Stimulated activated naive CD8-positive, alpha-beta T cell treated with anti-CD3 and anti-CD28 coated beads, Interleukin-15, Interleukin-2, amounts not matched to agents 100 U/mL and 50 U/mL, for 24 hours (primary cell): Measurements from ENCODE around the gene AKT2.

ENCODE experiments used
- ATAC-seq: fragments of 150-1000 bp; cut with Tn5 transposase; one replicate; pipeline ENCODE4 v1.10.0; 2021
- DNase-seq: peaks from one replicate; pipeline ENCODE4 v3.0.0; 2021

The AKT2 gene

DNA sequence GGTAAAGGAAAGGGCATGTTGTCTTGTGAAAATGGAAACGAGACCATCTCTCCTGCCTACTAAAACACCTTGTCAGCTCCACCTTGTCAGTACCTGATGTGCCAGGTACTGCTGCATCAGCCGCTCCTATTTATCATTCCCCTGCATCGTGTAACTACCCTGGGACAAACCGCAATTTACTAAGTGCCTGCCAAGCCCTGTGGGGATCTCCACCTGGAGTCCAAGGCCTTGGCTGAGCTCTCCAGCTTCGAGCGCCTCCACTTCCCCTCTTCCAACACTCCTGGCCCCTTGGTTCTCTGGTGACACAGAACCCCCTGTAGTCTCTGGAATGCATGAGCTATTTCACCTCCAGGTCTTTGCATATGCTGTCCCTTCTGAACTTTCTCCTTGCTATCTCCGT lies 32.8 kb downstream of the AKT2 start:
- ATAC-seq = no peak
- no peak for DNase-seq

DNA sequence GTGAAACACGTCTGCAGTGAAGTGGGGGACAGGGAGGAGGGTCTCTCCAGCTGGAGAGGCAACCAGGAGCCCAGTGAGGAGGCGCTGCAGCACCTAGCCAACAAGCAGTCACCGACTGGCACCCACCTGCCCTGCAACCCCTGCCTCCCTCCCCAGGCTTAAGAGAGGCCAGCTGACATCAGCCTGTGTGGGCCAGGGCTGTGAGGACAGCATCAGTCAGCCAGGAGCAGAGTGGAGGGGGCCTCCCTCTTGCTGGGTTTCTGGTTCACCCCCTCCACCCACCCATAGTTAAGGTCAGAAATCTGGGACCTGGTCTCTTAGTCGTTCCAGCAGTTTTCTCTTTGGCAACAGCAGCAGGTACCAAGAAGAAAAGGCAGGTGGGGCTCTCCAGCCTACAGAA lies 33.2 kb downstream of the AKT2 start:
- ATAC-seq (peak; percentile 28), DNase-seq (no peak)

DNA sequence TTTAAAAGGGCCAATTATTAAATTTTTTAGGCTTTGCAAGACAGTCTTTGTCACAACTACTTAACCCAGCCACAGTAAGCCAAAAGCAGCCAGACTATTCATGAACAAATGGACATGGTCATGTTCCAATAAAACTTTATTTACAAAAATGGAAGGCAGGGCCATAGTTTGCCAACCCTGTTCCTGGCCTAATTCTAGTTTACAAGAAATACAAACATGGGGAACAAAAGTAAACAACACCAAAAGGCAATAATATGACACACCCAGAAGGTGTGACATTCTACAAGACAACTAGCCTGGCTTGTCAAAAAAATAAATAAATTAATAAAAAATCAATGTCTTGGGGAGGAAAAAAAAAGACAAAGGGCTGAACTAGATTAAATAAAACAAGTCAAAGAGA lies 33.9 kb downstream of the AKT2 start:
- ATAC-seq (no peak), DNase-seq (no peak)

DNA sequence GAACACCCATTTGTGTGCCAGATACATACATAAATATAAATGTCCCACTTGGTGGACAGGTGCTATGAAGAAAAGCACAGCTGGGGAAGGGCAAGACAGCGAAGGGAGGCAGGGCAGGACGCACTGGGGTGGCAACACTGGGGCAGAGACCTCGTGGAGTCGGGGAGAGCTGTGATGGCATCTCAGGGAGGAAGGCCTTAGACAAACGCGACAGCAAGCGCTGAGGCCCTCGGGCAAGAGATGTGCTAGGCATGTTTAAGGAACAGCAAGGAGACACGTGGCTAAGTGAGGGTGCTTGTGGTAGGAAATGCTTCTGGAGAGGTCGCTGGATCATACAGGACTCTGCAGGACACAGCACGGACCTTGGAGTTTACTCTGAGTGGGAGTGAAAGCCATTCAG lies 35.4 kb downstream of the AKT2 start:
- no peak for DNase-seq
- no peak for ATAC-seq

DNA sequence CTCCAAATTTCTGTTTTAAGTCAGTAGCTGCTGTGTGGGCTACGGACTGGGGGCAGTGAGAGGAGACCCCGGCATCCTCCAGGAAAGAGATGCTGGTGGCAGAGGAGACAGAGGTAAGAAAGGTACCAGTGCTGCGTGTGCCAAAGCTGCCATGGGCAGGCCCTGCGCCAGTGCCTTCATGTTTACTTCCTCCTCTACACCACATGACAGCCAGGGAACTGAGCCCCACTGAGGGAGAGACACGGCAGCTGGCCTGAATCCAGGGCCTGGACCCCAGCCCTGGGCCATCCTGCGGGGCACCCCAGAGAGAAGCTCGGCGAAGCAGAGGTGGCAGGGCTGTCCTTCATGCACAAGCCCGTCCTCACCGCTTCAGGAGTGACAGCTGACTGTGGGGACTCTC lies 35.9 kb downstream of the AKT2 start:
- ATAC-seq (no peak), DNase-seq (no peak)

DNA sequence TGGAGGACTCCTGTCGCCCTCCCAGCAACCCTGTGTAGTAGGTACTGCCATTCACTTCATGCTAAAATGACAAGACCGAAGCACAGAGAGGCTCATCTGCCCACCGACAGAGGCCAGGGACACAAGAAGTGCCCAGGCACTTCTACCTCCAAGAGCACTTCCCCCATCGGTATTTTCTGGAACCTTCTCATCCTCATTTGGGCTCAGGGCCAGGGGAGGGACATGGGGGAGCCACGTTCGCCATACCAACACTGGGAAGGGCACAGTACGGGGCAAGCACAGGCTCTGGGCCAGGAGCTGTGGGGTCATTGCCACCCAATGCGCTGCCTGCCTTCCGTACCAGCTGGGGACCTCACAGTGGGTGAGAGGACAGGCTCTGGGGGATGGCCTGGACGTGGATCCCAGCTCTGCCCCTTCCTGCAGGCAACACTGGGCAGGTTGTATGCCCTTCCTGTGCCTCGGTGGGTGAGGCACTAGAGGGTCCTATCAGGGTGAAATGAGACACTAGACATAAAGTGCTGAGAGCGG lies 37.3 kb downstream of the AKT2 start:
- ATAC-seq = no peak
- DNase-seq = no peak

DNA sequence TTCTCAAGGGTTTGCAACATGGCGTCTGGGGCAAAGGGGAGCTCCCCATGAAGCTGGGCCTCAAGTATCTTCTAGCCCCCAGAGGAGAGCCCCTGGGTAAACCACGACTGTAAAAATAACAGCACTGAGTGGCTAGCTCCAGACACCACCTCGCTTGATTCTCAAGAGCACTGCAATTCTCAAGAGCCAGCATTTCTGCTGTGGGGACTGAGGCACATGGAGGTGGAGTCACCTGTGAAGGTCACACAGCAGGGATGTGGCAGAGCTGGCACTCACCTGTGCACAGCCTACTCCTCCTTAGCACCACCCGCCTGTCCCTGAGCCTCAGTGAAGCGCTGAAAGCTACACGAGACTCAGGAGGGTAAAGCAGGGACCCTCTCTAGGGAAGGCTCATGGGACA lies 38.0 kb downstream of the AKT2 start:
- no peak for DNase-seq
- ATAC-seq = no peak

DNA sequence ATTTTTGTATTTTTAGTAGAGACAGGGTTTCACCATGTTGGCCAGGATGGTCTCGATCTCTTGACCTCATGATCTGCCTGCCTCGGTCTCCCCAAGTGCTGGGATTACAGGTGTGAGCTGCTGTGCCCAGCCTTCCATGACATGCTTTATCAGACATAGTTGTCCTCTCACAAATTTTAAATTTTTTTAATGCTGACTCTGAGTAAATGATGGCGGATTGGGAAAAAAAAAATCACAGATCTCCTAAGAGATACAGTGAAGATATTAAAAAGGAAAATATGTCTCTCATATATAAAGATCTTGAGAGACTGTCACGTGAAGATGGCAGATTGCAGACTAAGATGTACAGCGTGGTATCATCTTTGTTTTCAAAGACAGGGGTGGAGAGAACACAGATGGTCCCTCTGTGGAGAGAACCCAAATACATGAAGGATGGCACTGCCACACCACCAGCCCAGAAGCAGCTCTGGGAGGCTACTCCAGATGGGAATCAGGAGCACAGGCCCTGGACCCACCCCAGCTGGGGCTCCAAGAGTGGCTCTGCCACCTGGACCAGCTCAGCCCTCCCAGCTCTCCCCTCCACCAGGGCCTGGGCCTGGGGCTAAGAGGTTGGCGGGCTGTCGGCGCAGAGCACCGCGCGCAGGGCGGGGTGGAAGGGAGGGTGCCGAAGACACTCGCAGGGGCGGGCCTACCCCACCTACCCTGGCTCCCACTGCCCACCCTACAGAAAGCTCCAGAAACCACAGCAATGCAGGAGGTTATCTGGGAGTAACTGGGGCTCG lies 38.7 kb downstream of the AKT2 start:
- no peak for DNase-seq
- no peak for ATAC-seq

DNA sequence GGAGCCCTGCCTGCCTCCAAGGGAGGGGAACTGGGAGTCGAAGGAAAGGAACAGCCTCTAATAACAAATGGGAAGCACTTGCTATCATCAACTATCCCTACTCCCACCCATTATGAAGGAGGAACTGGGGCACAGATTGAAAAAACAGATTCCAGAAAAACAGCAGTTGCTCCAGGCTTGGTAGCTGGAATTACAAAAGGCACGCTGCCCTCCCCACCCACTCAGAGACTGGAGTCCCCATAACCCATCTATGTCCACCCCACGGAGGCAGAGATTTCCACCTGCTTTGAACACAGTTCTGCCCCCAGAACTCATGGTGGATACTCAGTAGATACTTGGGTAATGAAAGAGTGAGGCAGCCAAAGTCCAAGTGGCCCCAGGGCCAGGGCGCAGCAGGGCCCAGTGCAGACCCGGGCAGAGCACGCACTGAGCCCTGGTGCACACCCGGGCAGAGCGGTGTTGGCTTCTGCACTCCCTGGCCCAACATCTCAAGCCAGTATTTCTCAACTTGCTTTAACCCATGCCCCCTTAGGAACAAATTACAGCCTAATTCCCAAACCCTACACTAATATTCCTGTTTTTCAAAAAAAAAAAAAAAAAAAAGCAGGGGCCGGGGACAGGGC lies 39.5 kb downstream of the AKT2 start:
- no peak for ATAC-seq
- DNase-seq = no peak

DNA sequence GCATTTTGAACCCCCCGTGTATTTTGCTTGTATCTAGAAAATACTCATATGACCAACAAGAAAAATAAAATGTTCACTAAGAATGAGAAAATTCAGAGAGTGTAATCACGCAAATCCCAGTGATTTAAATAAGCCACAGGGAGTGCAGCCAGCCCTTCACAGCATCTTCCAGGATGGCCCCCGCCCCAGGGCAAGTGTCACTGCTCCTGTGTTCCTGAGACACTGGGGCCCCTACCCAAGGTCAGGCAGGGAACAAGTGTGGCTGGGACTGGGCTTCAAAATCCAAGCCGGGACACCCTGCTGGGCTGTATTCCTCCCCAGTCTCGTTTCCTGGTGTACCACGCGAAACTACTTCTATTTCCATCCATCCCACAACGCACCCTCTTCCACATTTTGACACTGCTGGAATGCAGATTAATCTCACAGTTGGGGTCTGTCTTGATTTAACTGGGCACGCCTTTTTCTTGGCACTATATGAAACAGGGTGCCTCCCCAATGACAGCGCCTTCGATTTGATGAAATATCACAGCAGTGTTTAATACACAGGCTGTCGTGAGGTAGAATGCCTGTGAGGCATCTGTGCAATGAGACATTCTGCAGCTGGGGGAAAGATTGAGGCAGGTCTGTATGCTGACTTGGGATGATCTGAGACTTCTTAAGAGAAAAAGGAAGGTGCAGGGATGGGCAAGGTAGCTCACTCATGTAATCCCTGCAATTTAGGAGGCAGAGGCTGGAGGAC lies 40.4 kb downstream of the AKT2 start:
- ATAC-seq (no peak), DNase-seq (no peak)

DNA sequence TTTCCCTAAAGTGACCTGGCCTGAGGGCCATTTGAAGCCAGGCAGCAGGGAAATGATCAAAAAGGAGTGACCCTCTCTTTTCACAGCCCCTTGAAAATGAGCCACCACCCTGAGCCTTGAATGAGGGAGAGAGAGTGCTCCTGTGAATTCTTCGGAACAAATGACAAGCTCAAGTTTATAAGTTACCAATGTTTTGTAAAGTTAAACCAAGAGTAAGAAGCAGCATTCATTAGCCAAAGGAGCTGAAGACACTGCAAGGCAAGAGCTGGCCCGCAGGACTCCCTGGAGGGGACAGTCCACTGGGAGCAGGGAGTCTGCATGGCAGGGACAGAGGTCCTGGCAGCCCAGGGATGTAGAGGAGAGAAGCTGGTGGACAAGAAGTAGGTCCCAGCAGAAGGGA lies 42.0 kb downstream of the AKT2 start:
- DNase-seq (no peak), ATAC-seq (no peak)

DNA sequence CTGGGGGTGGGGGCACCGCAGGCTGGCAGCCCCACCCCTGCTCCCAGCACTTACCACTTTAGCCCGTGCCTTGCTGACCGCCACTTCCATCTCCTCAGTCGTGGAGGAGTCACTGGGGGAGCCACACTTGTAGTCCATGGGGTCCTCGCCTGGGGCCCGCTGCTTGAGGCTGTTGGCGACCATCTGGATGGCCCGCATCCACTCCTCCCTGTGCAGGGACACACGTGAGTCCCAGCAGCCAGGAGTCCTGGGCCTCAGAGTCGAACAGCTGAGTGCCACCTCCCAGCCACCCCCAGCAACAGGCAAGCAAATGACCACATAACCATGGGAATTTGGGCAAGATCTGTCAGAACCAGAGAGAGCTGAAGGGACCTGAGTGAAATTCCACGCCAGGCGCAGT lies 42.7 kb downstream of the AKT2 start:
- DNase-seq = no peak
- no peak for ATAC-seq

DNA sequence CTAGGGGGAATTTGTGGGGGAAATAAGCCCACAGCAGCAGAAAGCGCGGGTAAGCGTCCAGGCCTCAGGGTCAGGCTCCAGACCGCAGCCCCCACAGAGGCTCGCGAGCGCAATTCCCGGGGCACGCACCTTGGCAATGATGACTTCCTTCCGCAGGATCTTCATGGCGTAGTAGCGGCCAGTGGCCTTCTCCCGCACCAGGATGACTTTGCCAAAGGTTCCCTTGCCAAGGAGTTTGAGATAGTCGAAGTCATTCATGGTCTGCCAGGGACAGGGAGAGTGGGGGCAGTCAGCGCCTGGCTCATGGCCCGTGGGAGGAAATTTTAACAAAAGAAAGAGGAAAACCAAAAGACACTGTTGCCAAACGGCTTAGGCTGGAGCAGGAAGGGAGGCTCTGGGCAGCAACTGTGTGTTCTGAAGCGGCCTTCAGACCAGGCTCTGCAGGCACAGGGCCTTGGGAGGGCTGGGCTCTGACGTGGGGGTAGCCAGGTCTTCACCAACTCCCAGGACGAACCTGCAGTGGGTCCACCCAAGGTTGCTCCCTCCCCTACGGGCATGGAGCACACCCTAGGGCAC lies 43.2 kb downstream of the AKT2 start:
- ATAC-seq = no peak
- no peak for DNase-seq

DNA sequence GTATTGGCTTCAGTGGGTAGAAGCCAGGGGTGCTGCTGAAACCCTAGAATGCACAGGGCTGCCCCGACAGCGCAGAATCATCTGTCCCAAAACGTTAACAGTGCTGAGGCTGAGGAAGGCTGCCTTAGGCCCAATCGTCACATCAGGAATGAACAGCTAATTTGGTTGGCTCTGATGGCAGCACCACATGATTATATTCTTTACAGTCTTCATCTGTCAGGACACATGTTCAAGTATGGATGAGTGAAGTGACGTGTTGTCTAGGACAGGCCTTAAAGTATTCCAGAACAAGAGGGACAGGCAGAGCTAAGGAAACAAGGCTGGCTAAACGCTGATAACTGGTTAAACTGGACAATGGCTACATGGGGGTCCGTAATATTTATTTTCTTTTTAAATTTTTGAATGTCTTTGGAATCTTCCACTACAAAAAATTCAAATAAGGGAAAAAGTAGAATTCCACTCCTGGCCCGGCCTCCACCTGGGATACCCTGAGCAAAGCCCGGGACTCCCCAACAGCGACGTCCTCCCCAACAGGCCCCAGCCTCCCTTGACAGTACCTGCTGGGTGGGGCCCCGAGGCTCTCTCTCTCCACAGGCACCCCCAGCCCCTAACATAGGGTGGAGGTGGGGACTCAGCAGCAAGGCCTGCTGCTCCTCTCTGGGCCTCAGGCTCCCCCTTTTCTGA lies 43.9 kb downstream of the AKT2 start:
- no peak for ATAC-seq
- DNase-seq = no peak

DNA sequence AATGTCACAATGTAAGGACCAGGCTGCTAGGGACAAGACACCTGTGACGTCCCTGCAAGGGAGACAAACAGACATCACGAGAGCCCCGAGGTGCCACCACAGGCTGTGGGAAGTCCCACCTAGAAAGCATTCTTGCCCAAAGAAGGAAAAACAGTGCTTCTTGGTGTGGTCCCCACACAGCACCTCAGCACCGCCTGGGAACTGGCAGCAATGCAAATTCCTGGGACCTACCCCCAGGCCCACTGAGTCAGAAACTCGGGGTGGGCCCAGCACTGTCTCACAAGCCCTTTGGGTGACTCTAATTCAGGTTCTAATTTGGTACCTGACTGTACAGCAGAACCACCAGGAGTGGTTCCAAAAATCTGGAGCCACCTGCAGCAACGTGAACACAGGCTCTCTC lies 44.8 kb downstream of the AKT2 start:
- ATAC-seq (no peak), DNase-seq (no peak)

DNA sequence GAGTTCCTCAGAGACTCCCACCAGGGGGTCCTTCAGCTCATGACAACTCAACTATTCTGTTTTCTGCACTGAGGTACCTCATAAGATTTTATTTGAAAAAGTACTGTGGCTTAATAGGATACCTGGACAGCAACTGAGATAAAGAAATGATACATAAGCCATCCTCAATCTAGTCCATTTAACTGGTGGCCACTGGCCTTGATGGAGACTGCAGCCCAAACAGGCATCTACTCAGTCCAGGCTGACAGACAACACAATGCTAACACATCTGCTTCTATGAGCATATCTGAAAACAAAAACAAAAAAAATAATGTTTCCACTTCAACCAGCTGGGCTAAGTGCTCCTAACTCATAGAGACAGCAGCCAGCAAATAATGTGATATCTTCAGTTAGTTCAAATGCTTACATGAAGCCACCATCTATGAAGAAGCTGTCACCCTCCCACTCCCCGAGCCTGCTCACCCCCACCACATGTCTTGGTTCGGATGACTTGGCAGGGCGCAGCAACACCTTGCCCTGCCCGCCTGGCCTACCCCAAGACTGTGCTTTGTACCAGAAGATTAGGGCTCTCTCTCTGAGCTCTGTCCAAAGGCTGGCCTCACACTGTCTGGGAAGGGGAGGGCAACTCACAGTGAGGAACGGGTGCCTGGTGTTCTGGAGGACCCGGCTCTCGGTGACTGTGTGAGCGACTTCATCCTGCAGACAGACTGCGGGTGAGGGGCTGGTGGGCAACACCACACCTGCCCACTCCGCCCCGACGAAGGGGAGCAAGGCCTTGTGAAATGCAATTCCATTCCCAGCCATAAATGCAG lies 45.5 kb downstream of the AKT2 start:
- ATAC-seq = no peak
- no peak for DNase-seq

DNA sequence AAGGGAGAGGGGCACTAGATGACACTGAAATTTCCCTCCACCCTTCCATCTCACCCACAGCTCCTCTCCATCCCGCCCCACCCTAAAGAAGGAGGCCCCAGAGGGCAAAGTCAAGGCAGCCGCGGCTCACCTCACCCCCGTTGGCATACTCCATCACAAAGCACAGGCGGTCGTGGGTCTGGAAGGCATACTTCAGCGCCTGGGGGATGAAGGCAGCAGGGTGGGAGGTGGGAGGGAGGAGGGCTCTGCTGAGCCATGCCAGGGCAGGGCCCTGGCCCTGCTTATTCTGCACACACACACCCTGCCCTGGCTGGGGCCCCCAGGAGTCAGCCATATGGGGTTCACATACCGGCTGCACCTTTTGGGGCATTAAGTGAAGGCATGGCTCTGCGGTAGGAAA lies 46.4 kb downstream of the AKT2 start:
- DNase-seq = no peak
- no peak for ATAC-seq

DNA sequence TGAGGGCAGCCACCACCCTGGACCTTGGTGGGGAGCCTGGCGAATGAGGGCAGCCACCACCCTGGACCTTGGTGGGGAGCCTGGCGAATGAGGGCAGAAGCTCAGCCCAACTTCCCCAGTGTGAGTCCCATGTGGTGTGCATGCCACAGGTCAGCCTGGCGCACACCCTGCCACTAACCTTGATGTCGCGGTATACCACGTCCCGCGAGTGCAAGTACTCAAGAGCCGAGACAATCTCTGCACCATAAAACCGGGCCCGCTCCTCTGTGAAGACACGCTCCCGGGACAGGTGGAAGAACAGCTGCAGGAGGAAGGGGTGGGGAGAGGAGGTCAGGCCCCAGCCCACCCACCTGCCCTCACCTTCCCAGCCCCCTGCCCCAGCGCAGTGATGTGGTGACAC lies 47.4 kb downstream of the AKT2 start:
- no peak for DNase-seq

DNA sequence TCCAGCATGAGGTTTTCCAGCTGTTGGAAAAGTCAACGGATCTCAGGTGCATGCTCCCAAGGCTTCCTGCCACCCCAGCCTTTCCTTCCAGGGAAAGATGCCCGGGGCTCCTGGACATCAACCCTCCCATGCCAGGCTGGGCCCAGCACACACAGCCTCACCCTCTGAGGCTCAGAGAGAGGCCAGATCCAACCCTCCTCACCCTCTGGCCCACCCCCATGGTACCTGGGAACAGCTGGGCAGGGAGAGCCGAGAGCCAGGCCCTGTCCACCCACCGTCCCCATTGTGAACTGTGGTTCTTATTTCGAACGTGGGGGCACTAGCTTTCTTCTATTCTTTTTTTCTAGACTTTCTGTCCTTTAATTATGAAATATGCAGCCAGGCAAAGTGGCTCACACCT lies 48.8 kb downstream of the AKT2 start:
- DNase-seq = no peak
- no peak for ATAC-seq

More for the DNA sequence above, 47.4 kb downstream of the AKT2 start:
- no peak for ATAC-seq

DNA sequence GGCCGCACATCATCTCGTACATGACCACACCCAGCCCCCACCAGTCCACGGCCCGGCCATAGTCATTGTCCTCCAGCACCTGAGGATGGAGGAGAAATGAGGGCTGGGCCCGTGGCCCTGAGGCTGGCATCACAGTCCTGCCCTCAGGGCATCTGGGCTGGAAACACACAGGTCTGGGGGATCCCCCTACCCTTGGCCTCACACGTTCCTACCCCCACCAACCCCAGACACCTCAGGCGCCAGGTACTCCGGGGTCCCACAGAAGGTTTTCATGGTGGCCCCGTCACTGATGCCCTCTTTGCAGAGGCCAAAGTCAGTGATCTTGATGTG lies 49.2 kb downstream of the AKT2 start:
- no peak for DNase-seq
- no peak for ATAC-seq

DNA sequence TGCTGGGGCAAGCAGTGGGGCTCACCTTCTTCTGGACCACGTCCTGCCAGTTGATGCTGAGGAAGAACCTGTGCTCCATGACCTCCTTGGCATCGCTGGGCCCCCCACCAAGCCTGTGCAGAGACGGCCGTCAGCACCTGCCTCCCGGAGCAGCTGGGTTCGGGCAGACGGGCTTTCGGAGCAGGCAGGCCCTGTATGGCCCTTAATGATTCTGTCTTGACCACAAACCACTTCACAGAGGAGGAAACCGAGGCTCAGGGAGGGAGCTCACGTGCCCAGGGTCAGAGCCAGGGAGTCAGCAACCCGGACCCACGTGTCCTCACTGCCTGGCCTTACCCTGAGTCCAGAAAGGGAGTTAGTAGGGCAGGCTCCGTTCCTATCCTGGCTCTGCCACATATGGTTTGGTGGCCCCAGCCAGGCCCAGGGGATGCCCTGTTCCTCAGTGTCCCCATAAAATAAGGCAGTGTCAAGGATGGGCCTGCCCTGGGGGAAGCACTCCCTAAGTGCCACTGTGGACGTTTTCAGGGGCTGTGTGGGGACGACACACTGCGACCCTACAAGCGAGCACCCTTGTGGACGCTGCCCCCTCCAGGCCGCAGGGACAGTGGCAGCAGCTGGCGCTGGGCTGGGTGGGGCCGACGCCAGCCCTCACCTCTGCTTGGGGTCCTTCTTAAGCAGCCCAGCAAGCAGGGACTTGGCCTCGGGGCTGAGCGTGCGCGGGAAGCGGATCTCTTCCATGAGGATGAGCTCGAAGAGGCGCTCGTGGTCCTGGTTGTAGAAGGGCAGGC lies 49.7 kb downstream of the AKT2 start:
- ATAC-seq (no peak), DNase-seq (no peak)
